Hypothalamus (tissue), 51 donors: ENCODE measurements around the gene PRDM5.

Experiments used
- DNase-seq, 51 donors: peaks; one replicate each; lab custom pipeline; 2025; lab: John Stamatoyannopoulos, UW

Gene PRDM5

GRCh38 chr4:120922381-120923206, at the start of gene PRDM5:
TSS of gene PRDM5 (minus strand) at chr4:120922726. CDS start at chr4:120922608, 118 bp downstream.
- DNase-seq = peak in 44 of 51 donors; percentile 2 to 64 (median 38)

- DNase-seq = no peak
These were observed 49.4 kb upstream of the PRDM5 start for GRCh38 chr4:120971884-120972283.

- DNase-seq = no peak
These were observed 43.4 kb upstream of the PRDM5 start for GRCh38 chr4:120965938-120966337.

GRCh38 chr4:120964596-120964995, 42.1 kb upstream of the PRDM5 start:
- no peak for DNase-seq

- no peak for DNase-seq
These were observed 40.9 kb upstream of the PRDM5 start for GRCh38 chr4:120963449-120963848.

- DNase-seq = no peak
These were observed 38.2 kb upstream of the PRDM5 start for GRCh38 chr4:120960656-120961267.

GRCh38 chr4:120948382-120948781, 25.9 kb upstream of the PRDM5 start:
- no peak for DNase-seq

GRCh38 chr4:120942776-120943175, 20.2 kb upstream of the PRDM5 start:
- DNase-seq = no peak

- no peak for DNase-seq
These were observed 18.0 kb upstream of the PRDM5 start for GRCh38 chr4:120940547-120940946.

GRCh38 chr4:120939693-120940092, 17.2 kb upstream of the PRDM5 start:
- DNase-seq = no peak

GRCh38 chr4:120929847-120930246, 7.3 kb upstream of the PRDM5 start:
- no peak for DNase-seq

GRCh38 chr4:120927801-120928409, 5.4 kb upstream of the PRDM5 start:
- no peak for DNase-seq

GRCh38 chr4:120926358-120927025, 4.0 kb upstream of the PRDM5 start:
- no peak for DNase-seq

- DNase-seq = no peak
These were observed 2.4 kb upstream of the PRDM5 start for GRCh38 chr4:120924931-120925330.

- DNase-seq = no peak
These were observed 639 bp upstream of the PRDM5 start for GRCh38 chr4:120923207-120923522.

GRCh38 chr4:120921456-120922380, 808 bp downstream of the PRDM5 start:
- peak in 40 of 51 donors; percentile 1 to 66 (median 34) for DNase-seq

GRCh38 chr4:120920666-120921065, 1.9 kb downstream of the PRDM5 start:
- no peak for DNase-seq

GRCh38 chr4:120919358-120919757, 3.2 kb downstream of the PRDM5 start:
- no peak for DNase-seq

- peak in 23 of 51 donors; percentile 0 to 55 (median 11) for DNase-seq
These were observed 3.7 kb downstream of the PRDM5 start for GRCh38 chr4:120918788-120919187.

GRCh38 chr4:120918092-120918491, 4.4 kb downstream of the PRDM5 start:
- DNase-seq = no peak
